ENCODE results near the gene UBASH3A.

Gene UBASH3A

DNA sequence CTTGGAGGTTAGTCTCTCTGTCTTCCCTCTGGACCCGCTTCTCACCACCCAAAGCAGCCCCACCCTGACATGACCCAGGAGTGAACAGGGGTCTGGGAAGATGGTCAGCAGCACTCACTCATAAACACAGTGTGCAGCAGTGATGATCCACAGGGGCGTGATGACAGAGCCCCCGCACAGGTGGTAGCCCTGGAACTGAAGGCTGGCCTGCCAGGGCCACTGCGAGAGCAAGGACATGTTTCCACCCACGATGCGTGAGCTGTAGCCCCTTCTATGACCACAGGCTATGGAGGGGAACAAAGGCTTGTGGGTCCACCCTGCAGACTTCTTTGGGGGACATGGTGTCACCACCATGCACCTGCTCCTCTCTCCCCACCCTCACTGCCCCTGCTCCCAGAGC is 20.8 kb upstream of the UBASH3A start (continued):
- no peak for TF ChIP-seq ZNF449 (tag by site-specific recombination; IDR thresholded peaks at IDR 0.05)
- no peak for TF ChIP-seq OVOL3 (tag by site-specific recombination; IDR thresholded peaks at IDR 0.05)
- no peak for TF ChIP-seq ZNF404 (tag by site-specific recombination; IDR thresholded peaks at IDR 0.05)
- no peak for TF ChIP-seq ZBTB1 (tag by site-specific recombination; IDR thresholded peaks at IDR 0.05)
- TF ChIP-seq, protein P1, sequence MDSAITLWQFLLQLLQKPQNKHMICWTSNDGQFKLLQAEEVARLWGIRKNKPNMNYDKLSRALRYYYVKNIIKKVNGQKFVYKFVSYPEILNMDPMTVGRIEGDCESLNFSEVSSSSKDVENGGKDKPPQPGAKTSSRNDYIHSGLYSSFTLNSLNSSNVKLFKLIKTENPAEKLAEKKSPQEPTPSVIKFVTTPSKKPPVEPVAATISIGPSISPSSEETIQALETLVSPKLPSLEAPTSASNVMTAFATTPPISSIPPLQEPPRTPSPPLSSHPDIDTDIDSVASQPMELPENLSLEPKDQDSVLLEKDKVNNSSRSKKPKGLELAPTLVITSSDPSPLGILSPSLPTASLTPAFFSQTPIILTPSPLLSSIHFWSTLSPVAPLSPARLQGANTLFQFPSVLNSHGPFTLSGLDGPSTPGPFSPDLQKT (IDR thresholded peaks at IDR 0.05; ENCODE audit: borderline replicate concordance, low read depth, low read length), result no peak
- no peak for TF ChIP-seq ZFP69B (tag by site-specific recombination; IDR thresholded peaks at IDR 0.05)

DNA sequence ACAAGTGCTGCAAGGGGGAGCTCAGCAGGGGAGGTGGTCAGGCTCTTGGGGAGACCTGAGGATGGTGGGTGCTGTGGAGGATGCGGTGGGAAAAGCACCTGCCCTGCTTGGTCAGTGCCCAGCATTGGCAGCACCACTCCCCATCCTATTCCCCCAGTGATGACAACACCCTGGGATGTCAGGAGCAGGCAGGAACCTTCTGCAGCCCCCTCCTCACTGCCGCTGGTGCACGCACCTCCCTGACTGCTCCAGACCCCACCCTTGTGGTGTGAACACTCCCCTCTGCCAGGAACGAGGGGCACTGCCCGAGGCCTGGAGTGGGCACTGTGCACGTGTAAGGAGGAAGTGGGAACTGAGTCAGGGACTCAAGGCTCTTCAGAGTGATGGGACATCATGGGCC is 20.4 kb upstream of the UBASH3A start:
- Histone ChIP-seq H3K9me3 (ENCODE audit: control insufficient read depth, insufficient read depth, low read depth, low read length) (no peaks in the 10 kb centered on the region), H3K4me1 (ENCODE audit: control insufficient read depth, insufficient read depth, low read length) (no peaks in the 10 kb centered on the region), H3K27ac (ENCODE audit: extremely low read depth, low read depth, low read length) (no peak overlapping the region), H3K4me3 (ENCODE audit: low read depth, low read length) (no peak overlapping the region), H3K36me3 (ENCODE audit: control insufficient read depth in 2 of 2, insufficient read depth in 1 of 2, low read length in 2 of 2) (no peaks in the 10 kb centered on the region)
- ChIA-PET POLR2A (no interaction called here), CTCF (interaction anchor here (0.7 to 0.8 kb wide), 2 partner anchors 16 to 54 kb away, joined by 3 to 4 read pairs; no protein-coding TSS in a partner anchor)
- TF ChIP-seq WT1 (tag by site-specific recombination; IDR thresholded peaks at IDR 0.05) (no peak), ZNF23 (tag by site-specific recombination; IDR thresholded peaks at IDR 0.05; ENCODE audit: borderline replicate concordance) (no peak), ZBTB49 (tag by site-specific recombination; IDR thresholded peaks at IDR 0.05; ENCODE audit: low read depth) (no peak), ZNF707 (tag by site-specific recombination; IDR thresholded peaks at IDR 0.05) (no peak)

- ChIA-PET POLR2A (no interaction called here), CTCF (no interaction called here)
- no peak overlapping the region for H3K27ac ChIP-seq (ENCODE audit: extremely low read depth, low read depth, low read length)
- no peaks in the 10 kb centered on the region for H3K36me3 ChIP-seq (ENCODE audit: control insufficient read depth in 2 of 2, insufficient read depth in 1 of 2, low read length in 2 of 2)
- no peaks in the 10 kb centered on the region for H3K4me1 ChIP-seq (ENCODE audit: control insufficient read depth, insufficient read depth, low read length)
- no peak overlapping the region for H3K4me3 ChIP-seq (ENCODE audit: low read depth, low read length)
- TF ChIP-seq ZNF112 (tag by site-specific recombination; IDR thresholded peaks at IDR 0.05) (no peak), ZNF785 (tag by site-specific recombination; IDR thresholded peaks at IDR 0.05) (no peak)
- H3K9me3 ChIP-seq (ENCODE audit: control insufficient read depth, insufficient read depth, low read depth, low read length), result no peaks in the 10 kb centered on the region
Observed at GRCh38 chr21:42384156-42384945, 19.4 kb upstream of the UBASH3A start.

- CTCF ChIA-PET, result no interaction called here
- TF ChIP-seq HOXA7 (CRISPR knock-in tag; IDR thresholded peaks at IDR 0.05; ENCODE audit: borderline replicate concordance), result no peak
- TF ChIP-seq ZNF747 (tag by site-specific recombination; IDR thresholded peaks at IDR 0.05), result no peak
- TF ChIP-seq ZNF776 (tag by site-specific recombination; IDR thresholded peaks at IDR 0.05; ENCODE audit: borderline replicate concordance), result no peak
- no peak for TF ChIP-seq GFI1B (tag by site-specific recombination; IDR thresholded peaks at IDR 0.05)
- TF ChIP-seq KLF16 (tag by site-specific recombination; IDR thresholded peaks at IDR 0.05), result no peak
- TF ChIP-seq ZNF114 (tag by site-specific recombination; IDR thresholded peaks at IDR 0.05), result no peak
- TF ChIP-seq ZNF223 (tag by site-specific recombination; IDR thresholded peaks at IDR 0.05), result no peak
- TF ChIP-seq ZNF558 (tag by site-specific recombination; IDR thresholded peaks at IDR 0.05), result no peak
- no peak for TF ChIP-seq ZSCAN23 (tag by site-specific recombination; IDR thresholded peaks at IDR 0.05)
- TF ChIP-seq, protein P2, sequence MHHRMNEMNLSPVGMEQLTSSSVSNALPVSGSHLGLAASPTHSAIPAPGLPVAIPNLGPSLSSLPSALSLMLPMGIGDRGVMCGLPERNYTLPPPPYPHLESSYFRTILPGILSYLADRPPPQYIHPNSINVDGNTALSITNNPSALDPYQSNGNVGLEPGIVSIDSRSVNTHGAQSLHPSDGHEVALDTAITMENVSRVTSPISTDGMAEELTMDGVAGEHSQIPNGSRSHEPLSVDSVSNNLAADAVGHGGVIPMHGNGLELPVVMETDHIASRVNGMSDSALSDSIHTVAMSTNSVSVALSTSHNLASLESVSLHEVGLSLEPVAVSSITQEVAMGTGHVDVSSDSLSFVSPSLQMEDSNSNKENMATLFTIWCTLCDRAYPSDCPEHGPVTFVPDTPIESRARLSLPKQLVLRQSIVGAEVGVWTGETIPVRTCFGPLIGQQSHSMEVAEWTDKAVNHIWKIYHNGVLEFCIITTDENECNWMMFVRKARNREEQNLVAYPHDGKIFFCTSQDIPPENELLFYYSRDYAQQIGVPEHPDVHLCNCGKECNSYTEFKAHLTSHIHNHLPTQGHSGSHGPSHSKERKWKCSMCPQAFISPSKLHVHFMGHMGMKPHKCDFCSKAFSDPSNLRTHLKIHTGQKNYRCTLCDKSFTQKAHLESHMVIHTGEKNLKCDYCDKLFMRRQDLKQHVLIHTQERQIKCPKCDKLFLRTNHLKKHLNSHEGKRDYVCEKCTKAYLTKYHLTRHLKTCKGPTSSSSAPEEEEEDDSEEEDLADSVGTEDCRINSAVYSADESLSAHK (tag by site-specific recombination; IDR thresholded peaks at IDR 0.05), result no peak
Observed at GRCh38 chr21:42384989-42385388, 18.7 kb upstream of the UBASH3A start.

More at GRCh38 chr21:42384989-42385388, 18.7 kb upstream of the UBASH3A start:
- H3K9me3 ChIP-seq (ENCODE audit: control insufficient read depth, insufficient read depth, low read depth, low read length), result no peaks in the 10 kb centered on the region
- H3K4me1 ChIP-seq (ENCODE audit: control insufficient read depth, insufficient read depth, low read length), result no peaks in the 10 kb centered on the region
- no peaks in the 10 kb centered on the region for H3K36me3 ChIP-seq (ENCODE audit: control insufficient read depth in 2 of 2, insufficient read depth in 1 of 2, low read length in 2 of 2)
- no peak overlapping the region for H3K4me3 ChIP-seq (ENCODE audit: low read depth, low read length)
- no peak overlapping the region for H3K27ac ChIP-seq (ENCODE audit: extremely low read depth, low read depth, low read length)
- POLR2A ChIA-PET, result no interaction called here
